ENCODE measurements around the gene TEX30.

TEX30 gene

GRCh38 chr13:102777736-102778135, 4.2 kb upstream of the TEX30 start:
- DNase-seq = no peak

- DNase-seq = no peak
Measured at GRCh38 chr13:102776271-102776670, 2.7 kb upstream of the TEX30 start.

- no peak for DNase-seq
Measured at GRCh38 chr13:102774591-102775520, 1.3 kb upstream of the TEX30 start.

GRCh38 chr13:102774214-102774568, 605 bp upstream of the TEX30 start:
- DNase-seq = no peak

GRCh38 chr13:102772042-102772425, 1.6 kb downstream of the TEX30 start:
- no peak for DNase-seq

GRCh38 chr13:102771298-102772041, 2.1 kb downstream of the TEX30 start:
- DNase-seq = no peak

- DNase-seq = no peak
Measured at GRCh38 chr13:102770435-102770834, 3.2 kb downstream of the TEX30 start.

- no peak for DNase-seq
Measured at GRCh38 chr13:102769679-102770078, 3.9 kb downstream of the TEX30 start.

- no peak for DNase-seq
Measured at GRCh38 chr13:102768909-102769308, 4.7 kb downstream of the TEX30 start.

GRCh38 chr13:102763741-102764140, 9.8 kb downstream of the TEX30 start:
- DNase-seq = no peak

- no peak for DNase-seq
Measured at GRCh38 chr13:102761071-102761470, 12.5 kb downstream of the TEX30 start.

GRCh38 chr13:102758842-102759241, 14.7 kb downstream of the TEX30 start:
- DNase-seq = no peak

- DNase-seq = no peak
Measured at GRCh38 chr13:102757006-102757405, 16.6 kb downstream of the TEX30 start.

- no peak for DNase-seq
Measured at GRCh38 chr13:102751886-102752285, 21.7 kb downstream of the TEX30 start.

GRCh38 chr13:102742506-102742905, 31.1 kb downstream of the TEX30 start:
- no peak for DNase-seq

- DNase-seq = no peak
Measured at GRCh38 chr13:102742101-102742500, 31.5 kb downstream of the TEX30 start.

GRCh38 chr13:102729560-102730270, 43.9 kb downstream of the TEX30 start:
- no peak for DNase-seq

- no peak for DNase-seq
Measured at GRCh38 chr13:102726430-102726829, 47.2 kb downstream of the TEX30 start.

GRCh38 chr13:102724923-102725322, 48.7 kb downstream of the TEX30 start:
- DNase-seq = no peak

GRCh38 chr13:102721800-102722231, 51.8 kb downstream of the TEX30 start:
- no peak for DNase-seq

GRCh38 chr13:102718746-102719145, 54.8 kb downstream of the TEX30 start:
- no peak for DNase-seq
